HG02938 (cell line): ENCODE data around the gene C11orf58.

Source experiments
- ATAC-seq: cut with Tn5 transposase; IDR thresholded peaks from one replicate; pipeline ENCODE4 v1.9.1; 2021; ENCODE audit warnings: mild to moderate bottlenecking, moderate library complexity; ENCODE audit not compliant: unreplicated experiment

The C11orf58 gene

GRCh38 chr11:16784097-16784496 is 45.6 kb downstream of the C11orf58 start:
- no peak for ATAC-seq

GRCh38 chr11:16784666-16785065 is 46.2 kb downstream of the C11orf58 start:
- no peak for ATAC-seq

DNA sequence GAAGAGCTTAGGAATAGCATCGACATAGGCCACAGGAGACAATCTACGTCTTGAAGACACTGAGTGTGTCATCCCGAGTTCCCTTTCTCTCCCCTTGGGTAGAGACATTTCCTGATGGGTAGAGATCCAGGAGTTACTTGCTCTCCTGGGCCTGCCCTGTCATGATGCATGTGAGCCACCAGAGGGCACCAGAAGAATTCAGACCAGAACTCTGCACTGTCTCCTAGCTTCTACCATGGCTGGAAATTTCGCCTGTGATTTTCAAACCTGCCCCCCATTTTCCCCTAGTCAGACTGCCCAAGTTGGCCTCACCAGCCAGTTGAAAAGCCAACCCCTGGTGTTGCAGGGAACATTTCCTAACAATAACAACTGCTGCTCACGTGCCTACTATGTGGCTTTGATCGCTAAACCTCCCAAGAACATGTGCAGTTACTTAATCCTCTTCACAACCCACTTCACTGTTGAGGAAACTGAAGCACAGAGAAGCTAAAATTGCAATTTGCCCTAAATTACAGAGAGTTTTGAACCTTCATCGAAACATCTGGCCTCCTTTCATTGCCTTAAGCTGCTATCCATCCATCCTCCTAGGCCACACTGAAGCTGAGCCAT is 47.2 kb downstream of the C11orf58 start:
- peak; percentile 91 for ATAC-seq

GRCh38 chr11:16786131-16786530 is 47.7 kb downstream of the C11orf58 start:
- ATAC-seq: no peak

- ATAC-seq: no peak
Measured at GRCh38 chr11:16787035-16787742, 48.7 kb downstream of the C11orf58 start.

DNA sequence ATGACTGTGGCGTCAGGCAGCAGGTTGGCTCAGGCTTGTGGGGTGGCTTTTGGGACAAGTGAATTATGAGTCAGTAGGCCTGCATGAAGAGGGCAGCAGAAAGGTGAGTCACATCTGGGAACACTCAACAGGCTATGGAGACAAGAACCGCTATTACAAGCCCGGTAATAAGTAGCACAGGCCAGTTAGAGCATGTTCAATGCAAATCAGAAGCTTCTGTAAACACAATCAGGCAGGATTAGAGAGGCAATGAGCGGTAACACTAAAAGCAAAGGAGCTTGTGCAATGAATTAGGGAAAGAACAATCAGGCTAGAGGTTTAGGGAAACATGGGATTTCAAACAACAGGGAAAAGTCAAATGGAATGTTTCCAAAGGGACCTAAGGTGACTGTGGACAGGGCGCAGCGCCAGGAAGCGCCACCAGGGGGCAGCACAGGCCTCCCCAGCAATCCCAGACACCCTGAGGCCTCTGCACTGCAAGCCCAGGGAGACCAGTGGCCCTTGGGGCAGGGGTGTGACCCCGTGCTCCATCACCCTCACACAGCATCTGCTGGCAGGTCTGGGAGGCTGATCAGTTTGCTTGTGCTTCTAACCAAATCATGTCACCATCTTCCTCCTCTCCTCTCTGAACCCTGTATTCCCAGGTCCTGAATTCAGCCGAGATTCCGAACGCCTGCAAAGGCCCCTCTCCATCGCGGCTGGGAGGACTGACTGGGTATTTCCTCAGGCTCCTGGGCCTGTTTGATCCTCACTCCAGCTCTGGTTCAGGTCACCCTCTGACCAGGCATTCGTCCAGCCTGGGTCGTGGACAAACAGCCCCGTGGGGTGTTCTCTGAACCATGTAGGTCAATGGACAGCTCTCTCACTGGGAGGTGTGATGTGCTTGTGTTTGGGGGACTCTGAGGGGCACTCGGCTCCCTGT is 50.0 kb downstream of the C11orf58 start:
- ATAC-seq: no peak

DNA sequence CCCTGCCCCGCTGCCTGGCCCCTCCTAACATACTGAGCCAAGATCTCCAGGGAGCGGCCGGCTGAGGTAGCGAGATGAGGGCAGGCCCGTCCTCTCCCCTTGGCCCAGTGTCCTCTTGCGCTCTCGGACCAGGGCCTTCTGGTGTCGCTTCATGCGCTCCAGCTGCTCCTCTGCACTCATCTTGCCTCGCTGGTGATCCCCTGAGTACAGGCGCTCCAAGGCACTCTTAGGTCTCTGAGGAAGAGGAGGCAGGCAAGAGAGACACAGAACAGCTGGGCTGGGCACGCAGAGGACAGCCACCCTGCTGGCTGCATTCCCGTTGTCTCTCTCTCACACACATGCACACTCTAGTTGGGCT is 50.6 kb downstream of the C11orf58 start:
- no peak for ATAC-seq

- ATAC-seq: no peak
Measured at GRCh38 chr11:16789560-16790485, 51.4 kb downstream of the C11orf58 start.

DNA sequence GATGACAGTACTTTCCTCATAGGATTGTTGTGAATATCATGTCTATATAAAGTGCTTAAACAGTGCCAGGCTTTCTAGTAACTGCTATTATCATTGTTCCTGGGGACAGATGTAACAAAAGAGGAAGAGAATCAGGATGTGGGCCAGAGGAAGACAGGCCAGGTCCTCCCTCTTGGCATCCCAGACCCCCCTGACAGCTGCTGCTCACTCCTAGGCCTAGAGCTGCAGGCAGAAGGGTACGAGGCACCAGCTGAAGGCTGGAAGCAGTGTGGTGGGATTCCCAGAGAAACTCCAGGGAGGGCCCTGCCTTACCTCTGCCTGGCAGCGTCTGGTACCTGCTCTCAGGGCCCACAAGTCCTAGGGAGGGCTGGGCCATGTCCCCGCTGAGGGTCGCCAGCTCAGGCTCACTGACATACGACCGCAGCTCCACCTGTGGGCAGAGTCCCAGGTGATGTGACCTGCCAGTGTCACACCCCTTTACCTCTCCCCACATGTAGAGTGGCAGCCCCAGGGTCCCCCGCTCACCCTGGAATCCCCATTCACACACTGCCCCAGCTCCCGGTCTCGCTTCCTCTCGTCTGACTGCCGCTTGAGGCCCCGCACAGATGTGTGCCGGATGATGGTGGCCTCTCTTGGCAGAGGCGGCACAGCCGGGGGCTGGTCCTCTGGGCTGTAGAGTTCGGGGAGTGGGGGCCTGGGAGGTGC is 52.2 kb downstream of the C11orf58 start:
- ATAC-seq: no peak

GRCh38 chr11:16791191-16791961 is 52.9 kb downstream of the C11orf58 start:
- no peak for ATAC-seq

- ATAC-seq: no peak
Measured at GRCh38 chr11:16792426-16792825, 54.0 kb downstream of the C11orf58 start.

GRCh38 chr11:16793009-16793408 is 54.6 kb downstream of the C11orf58 start:
- no peak for ATAC-seq

DNA sequence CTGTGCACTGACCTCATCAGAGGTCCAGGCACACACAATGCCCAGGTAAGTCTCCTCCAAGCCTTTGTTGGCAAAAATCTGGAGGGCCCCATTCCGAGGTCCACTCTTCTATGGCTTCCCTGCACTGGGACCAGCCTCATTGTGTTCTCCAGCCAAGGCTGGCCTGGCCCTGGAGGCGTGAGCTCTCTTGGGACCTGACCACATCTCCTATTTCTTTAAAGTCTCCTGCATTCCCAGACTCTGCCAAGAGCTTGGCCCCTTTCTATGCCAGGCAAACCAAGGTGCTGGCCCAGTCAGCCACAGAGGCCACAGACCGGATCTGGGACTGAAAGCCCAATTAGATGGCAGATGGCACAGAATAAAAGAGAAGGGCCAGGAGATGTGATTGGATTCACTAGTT is 55.1 kb downstream of the C11orf58 start:
- no peak for ATAC-seq

- ATAC-seq: no peak
Measured at GRCh38 chr11:16794047-16794818, 55.8 kb downstream of the C11orf58 start.

GRCh38 chr11:16795146-16795545 is 56.7 kb downstream of the C11orf58 start:
- ATAC-seq: no peak

DNA sequence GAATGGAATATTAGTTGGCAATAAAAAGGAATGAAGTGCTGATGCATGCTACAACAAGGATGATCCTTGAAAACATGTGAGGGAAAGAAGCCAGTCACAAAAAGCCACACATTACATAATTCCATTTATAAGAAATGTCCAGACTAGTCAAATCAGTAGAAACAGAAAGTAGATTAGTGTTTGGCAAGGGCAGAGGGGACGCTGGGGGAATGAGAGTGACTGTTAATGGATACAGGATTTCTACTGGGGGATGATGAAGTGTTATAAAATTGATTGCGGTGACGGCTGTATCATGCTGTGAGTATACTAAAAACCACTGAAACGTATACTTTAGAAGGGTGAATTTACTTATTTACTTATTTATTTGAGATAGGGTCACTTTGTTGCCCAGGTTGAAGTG is 57.9 kb downstream of the C11orf58 start:
- no peak for ATAC-seq

DNA sequence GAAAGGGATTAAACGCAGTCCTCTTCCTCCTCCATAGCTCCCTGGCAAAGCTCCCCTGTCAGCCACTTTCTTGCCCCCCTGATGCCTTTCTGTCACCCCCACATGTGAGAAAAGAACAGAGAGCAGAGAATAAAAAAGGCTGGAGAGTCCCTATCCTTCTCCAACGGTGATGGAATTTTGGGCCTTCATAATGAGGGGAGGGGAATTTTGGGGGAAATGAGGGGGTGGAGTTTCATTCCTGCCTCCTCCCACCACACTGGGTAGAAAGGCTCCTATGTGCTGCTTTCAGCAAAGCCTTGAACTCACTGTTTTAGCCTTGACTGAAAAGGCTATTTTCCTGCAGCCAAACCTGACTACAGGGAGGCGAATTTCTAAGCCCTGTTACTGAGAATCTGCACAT is 59.3 kb downstream of the C11orf58 start:
- ATAC-seq: no peak

DNA sequence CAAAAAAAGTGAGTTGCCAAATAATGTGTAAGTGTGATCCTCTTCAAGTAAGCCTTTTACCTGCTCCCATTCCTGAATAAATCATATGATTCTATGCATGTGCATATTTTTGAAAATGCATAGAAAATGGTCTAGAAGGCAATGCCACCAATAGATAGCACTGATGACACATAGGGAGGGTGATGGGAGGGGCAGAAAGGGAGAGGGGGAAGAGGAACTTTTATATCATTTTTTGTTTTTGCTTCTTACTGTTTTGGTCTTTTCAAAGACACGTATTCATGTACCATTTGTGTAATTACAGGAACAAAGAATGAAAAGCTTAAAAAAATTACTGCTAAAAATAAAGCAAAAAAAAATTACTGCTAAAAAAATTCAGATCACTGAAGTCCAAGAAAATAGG is 60.8 kb downstream of the C11orf58 start:
- no peak for ATAC-seq

- ATAC-seq: no peak
Measured at GRCh38 chr11:16799890-16800289, 61.4 kb downstream of the C11orf58 start.
